Measurements from ENCODE around the gene QRICH2. TPM values are rescaled to one million over a fixed set of nuclear protein-coding genes. Genes with fewer than 3 reads are reported as not detected.
"Not testable (repeated sequence)": the region's sequence is repeated elsewhere in the genome, so short reads cannot be mapped to it uniquely, and the experiment has no call there.

Gene QRICH2
- total RNA-seq, 4 donors from 2014 or later: 1.2 to 10.7 (median 3.1) TPM

- Histone ChIP-seq H3K27ac (peak overlapping the region in 2 of 4 donors; percentile 15 to 58), H3K36me3 (no peaks in the 10 kb centered on the region), H3K4me1 (peaks cover 10 to 56% (median 24%) of the 10 kb centered on the region in 4 donors), H3K9me3 (no peaks in the 10 kb centered on the region), H3K4me3 (no peak overlapping the region), H3K27me3 (no peaks in the 10 kb centered on the region)
- DNase-seq: peak in 2 of 3 donors; percentile 20 to 44
- TF ChIP-seq POLR2A (IDR thresholded peaks at IDR 0.05) (no peak), CTCF (IDR thresholded peaks at IDR 0.05) (peak in 3 of 6 experiments; percentile 18 to 22 (median 19))
Observed at GRCh38 chr17:76248013-76248782, 59.9 kb downstream of the QRICH2 start.

- no peak for TF ChIP-seq CTCF (IDR thresholded peaks at IDR 0.05)
- no peak for TF ChIP-seq POLR2A (IDR thresholded peaks at IDR 0.05)
- no peak for DNase-seq
- Histone ChIP-seq H3K4me1 (peaks cover 9 to 47% (median 18%) of the 10 kb centered on the region in 4 donors), H3K27me3 (no peaks in the 10 kb centered on the region), H3K4me3 (no peak overlapping the region), H3K9me3 (no peaks in the 10 kb centered on the region), H3K36me3 (no peaks in the 10 kb centered on the region), H3K27ac (peak overlapping the region in 3 of 4 donors; percentile 58 to 90 (median 75))
Observed at GRCh38 chr17:76247304-76247703, 60.8 kb downstream of the QRICH2 start.

- Histone ChIP-seq H3K36me3 (no peaks in the 10 kb centered on the region), H3K9me3 (no peaks in the 10 kb centered on the region), H3K4me3 (peak overlapping the region in 1 of 4 donors; percentile 12), H3K4me1 (peaks cover under 1 to 43% (median 14%) of the 10 kb centered on the region in 4 donors), H3K27me3 (no peaks in the 10 kb centered on the region), H3K27ac (peak overlapping the region; percentile 47 to 90 (median 66))
- peak in 2 of 3 donors; percentile 59 to 82 for DNase-seq
- TF ChIP-seq POLR2A (IDR thresholded peaks at IDR 0.05) (peak; percentile 58 to 80), CTCF (IDR thresholded peaks at IDR 0.05) (no peak)
Observed at GRCh38 chr17:76246080-76247066, 61.7 kb downstream of the QRICH2 start.

DNA sequence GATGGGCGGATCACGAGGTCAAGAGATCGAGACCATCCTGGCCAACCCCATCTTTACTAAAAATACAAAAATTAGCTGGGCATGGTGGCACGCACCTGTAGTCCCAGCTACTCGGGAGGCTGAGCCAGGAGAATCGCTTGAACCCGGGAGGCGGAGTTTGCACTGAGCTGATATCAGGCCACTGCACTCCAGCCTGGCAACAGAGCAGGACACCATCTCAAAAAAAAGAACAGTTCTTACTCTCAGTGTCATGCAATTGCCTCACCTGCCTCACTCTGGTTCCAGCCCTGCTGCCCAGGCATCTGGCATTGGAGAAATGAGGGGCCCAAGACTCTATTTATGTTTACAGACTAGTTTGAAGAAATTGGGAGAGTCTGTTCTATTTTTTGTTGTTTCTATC, 63.4 kb downstream of the QRICH2 start:
- H3K36me3 ChIP-seq, DNase-seq, H3K9me3 ChIP-seq, H3K27me3 ChIP-seq, H3K4me3 ChIP-seq, H3K27ac ChIP-seq: not testable (repeated sequence)
- peaks cover 8 to 47% (median 18%) of the 10 kb centered on the region in 4 donors for H3K4me1 ChIP-seq

- H3K4me1 ChIP-seq: peaks cover 9 to 45% (median 18%) of the 10 kb centered on the region in 4 donors
- no peak overlapping the region for H3K4me3 ChIP-seq
- no peaks in the 10 kb centered on the region for H3K9me3 ChIP-seq
- TF ChIP-seq CTCF (IDR thresholded peaks at IDR 0.05) (no peak), POLR2A (IDR thresholded peaks at IDR 0.05) (no peak)
- H3K27ac ChIP-seq: no peak overlapping the region
- H3K36me3 ChIP-seq: no peaks in the 10 kb centered on the region
- H3K27me3 ChIP-seq: no peaks in the 10 kb centered on the region
- no peak for DNase-seq
Observed at GRCh38 chr17:76243826-76244679, 64.0 kb downstream of the QRICH2 start.

All from Peyer's patch (tissue), 4 donors.